GM19099 (cell line): ENCODE data around the gene IAH1.

ENCODE experiments used
- POLR2A ChIP-seq: IDR thresholded peaks from 3 replicates; pipeline ENCODE4 v1.6.1; 2011; ENCODE audit warnings: low read depth; ENCODE audit not compliant: insufficient read length; ENCODE audit errors: extremely low read depth

IAH1 gene

GRCh38 chr2:9462886-9463697 is 11.3 kb upstream of the IAH1 start:
- TF ChIP-seq POLR2A = no peak

DNA sequence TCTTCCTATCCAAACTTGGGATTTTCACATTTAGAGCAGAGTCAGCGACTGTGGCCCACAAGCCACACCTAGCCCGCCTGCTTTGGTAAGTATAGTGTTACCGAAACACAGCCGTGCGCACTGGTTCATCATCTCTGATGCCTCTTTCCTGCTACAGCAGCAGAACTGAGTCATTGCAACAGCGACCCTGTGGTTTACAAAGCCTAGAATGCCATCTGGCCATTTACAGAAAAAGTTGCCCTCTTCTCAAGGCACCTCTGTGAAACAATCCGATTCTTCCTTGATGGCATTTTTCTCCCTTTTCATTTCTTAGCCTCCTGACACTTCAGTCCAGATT is 10.7 kb upstream of the IAH1 start:
- TF ChIP-seq POLR2A = no peak

DNA sequence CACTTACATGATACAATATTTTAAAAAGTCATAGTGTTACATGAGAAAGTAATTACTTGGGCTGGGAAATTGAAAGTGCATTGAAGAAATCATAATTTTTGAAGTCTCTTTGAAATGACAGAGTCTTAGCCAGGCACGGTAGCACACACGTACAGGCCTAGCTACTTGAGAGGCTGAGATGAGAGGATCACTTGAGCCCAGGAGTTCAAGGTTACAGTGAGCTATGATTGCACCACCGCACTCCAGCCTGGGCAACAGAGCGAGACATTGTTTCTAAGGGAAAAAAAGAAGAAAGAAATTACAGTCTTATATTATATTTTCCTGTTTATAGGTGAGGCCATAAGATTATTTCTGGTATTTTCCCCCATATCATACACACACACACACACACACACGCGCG is 9.2 kb upstream of the IAH1 start:
- no peak for TF ChIP-seq POLR2A

DNA sequence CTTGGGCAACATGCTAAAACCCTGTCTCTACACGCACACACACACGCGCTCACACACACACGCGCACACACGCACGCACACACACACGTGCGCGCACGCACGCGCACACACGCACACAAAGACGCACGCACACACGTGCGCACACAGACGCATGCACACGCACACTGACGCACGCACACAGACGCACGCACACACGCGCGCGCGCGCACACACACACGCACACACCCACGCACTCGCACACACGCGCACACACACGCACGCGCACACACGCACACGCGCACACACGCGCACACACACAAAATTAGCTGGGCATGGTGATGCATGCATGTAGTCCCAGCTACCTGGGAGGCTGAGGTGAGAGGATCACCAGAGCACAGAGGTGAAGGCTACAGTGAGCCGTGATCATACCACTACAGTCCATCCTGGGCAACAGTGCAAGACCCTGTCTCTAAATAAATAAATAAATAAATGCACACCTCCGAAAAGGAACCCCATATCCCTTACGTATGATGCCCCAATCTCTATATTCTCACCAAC is 8.1 kb upstream of the IAH1 start:
- no peak for TF ChIP-seq POLR2A

DNA sequence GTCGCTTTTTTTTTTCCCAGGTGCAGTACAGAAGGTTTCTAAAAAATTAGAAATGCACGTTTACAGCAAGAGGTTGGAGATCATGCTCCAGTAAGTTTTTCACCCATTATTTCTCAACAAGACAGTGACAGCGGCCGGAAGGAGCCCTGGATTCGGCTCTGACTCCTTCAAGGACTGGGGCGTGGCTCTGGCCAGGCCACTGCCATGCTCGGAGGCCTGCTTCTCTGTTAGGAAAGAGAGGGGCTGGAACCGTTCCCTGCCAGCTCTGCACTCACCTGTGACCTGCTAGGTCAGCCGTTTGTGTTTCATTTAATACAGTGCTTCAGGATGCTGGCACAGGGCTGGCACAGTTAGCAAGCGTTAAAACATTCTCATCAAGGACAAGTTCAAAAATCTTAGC is 6.7 kb upstream of the IAH1 start:
- no peak for TF ChIP-seq POLR2A

- TF ChIP-seq POLR2A = no peak
These were observed 3.1 kb upstream of the IAH1 start for GRCh38 chr2:9471206-9471605.

GRCh38 chr2:9472511-9472910 is 1.8 kb upstream of the IAH1 start:
- no peak for TF ChIP-seq POLR2A

GRCh38 chr2:9473308-9473984 is 905 bp upstream of the IAH1 start:
- no peak for TF ChIP-seq POLR2A

- TF ChIP-seq POLR2A = no peak
These were observed 378 bp upstream of the IAH1 start for GRCh38 chr2:9473985-9474360.

DNA sequence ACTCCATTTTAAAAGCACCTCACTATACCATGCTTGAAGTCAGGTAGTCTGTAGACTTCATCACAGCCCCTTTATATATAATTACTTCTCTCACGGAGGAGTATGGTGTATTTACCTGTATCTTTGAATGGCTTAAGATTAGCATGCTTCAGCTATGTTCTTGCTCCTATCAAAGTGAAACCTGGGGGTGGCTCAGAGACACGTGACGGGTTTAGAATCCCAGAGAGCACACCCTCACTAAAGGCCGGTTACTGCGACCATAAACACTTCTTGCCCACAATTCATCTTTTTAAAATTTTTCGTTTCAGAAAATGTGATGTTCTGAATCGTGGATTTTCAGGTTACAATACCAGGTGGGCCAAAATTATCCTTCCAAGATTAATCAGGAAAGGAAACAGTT is 3.6 kb downstream of the IAH1 start:
- no peak for TF ChIP-seq POLR2A

DNA sequence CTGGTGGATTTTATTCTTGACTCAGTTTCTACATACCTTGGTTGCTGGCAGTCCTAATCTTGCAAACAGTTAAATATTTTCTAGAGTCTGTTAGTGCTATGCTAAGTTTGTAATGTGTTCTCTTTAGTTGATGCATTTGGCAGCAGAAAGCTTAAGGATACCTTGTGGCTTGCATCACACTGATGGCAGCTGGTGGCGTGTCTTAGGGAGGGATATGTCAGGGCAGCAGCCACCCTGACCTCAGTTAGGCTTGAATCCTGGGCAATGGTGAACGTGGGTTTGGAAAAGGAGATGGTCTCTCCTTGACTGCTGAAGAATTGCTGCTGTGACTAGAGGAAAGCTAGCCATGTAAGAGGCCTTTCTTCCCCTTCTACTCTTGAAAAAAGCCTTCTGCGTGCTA is 4.2 kb downstream of the IAH1 start:
- no peak for TF ChIP-seq POLR2A

- TF ChIP-seq POLR2A = no peak
These were observed 5.8 kb downstream of the IAH1 start for GRCh38 chr2:9480157-9480556.

DNA sequence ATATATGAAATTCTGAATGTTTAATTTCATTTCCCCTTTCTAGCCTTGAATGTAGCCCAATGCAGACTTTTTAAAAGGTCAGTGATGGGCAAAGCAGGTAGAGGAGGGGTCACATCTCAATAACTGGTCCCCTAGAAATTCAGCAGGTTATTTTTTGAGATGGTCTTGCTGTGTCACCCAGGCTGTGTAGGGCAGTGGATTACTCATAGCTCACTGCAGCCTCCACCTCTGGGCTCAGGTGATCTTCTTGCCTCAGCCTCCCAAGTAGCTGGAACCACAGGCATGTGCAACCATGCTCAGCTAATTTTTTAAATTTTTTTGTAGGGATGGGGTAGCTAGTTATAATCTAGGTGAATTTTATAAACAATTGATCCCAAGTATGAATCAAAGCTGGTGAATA is 8.8 kb downstream of the IAH1 start:
- TF ChIP-seq POLR2A = no peak

GRCh38 chr2:9484533-9484932 is 10.2 kb downstream of the IAH1 start:
- TF ChIP-seq POLR2A = no peak

DNA sequence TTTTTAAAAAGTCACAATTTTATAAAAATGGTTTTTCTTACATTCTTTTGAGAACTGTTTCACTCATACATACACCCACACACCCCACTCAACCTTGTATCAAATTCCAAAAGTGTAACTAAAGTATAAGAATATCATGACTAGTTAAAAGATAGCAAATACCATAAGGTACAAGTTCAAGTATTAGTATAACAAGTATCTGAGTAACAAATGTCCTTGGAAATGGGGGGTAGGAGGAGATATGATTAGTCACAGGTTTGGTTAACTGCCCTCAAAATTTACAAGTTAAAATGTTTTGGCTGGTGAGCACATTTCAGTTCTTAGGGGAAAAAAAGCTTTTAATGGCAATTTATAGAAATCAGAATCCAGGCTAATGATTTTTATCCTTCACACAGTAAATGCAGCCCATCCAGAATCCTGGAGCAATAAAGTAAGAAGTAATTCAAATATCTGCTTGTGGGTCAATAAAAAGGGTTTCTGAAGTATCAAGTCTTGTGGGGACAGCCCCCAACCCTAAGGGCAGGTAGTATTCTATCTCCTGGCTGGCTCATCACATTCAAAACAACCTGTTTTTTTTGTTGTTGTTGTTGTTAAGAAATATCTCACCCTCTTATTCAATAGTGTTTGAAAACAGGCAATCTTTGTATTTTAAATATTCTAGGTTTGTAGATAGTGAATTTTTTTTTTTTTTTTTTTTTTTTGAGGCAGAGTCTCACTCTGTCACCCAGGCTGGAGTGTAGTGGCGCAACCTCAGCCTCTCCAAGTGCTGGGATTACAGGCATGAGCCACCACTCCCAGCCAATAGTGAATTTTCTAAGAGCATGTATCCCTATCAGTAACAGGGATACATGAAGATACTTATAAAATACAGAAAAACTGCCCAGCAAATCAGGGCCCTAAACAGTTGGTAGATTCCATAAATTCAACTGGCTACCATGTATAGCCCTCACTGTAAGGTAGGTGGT is 14.5 kb downstream of the IAH1 start:
- TF ChIP-seq POLR2A = no peak
